ENCODE measurements around the gene CBL. TPM values are rescaled to one million over a fixed set of nuclear protein-coding genes. Genes with fewer than 3 reads are reported as not detected.

Gene CBL
- total RNA-seq, 1 experiment from 2014 or later, result 35.5 TPM

- H3K4me1 Mint-ChIP-seq (ENCODE audit: insufficient read depth, unreplicated experiment), result peaks cover 9% of the 10 kb centered on the region
- intact Hi-C loops (cut with micrococcal nuclease), result no loop called here
- DNase-seq (ENCODE audit: unreplicated experiment), result peak; percentile 78
- no TSS peak for BruUV-seq (replicated peaks)
- ChIA-PET CTCF (interaction anchor here (0.6 to 1.2 kb wide), 6 partner anchors 19 to 113 kb away, joined by 3 to 6 read pairs (median 4); no protein-coding TSS in a partner anchor), POLR2A (interaction anchor here (0.6 to 1.4 kb wide), 4 partner anchors 16 to 197 kb away, joined by 3 to 4 read pairs (median 3); partner anchors contain the start of gene RNF26)
- H3K36me3 Mint-ChIP-seq (ENCODE audit: insufficient read depth, unreplicated experiment), result no peaks in the 10 kb centered on the region
- no peaks in the 10 kb centered on the region for H3K27me3 Mint-ChIP-seq (ENCODE audit: insufficient read depth, unreplicated experiment)
- TF ChIP-seq, protein P1, sequence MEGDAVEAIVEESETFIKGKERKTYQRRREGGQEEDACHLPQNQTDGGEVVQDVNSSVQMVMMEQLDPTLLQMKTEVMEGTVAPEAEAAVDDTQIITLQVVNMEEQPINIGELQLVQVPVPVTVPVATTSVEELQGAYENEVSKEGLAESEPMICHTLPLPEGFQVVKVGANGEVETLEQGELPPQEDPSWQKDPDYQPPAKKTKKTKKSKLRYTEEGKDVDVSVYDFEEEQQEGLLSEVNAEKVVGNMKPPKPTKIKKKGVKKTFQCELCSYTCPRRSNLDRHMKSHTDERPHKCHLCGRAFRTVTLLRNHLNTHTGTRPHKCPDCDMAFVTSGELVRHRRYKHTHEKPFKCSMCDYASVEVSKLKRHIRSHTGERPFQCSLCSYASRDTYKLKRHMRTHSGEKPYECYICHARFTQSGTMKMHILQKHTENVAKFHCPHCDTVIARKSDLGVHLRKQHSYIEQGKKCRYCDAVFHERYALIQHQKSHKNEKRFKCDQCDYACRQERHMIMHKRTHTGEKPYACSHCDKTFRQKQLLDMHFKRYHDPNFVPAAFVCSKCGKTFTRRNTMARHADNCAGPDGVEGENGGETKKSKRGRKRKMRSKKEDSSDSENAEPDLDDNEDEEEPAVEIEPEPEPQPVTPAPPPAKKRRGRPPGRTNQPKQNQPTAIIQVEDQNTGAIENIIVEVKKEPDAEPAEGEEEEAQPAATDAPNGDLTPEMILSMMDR (IDR thresholded peaks at IDR 0.05; ENCODE audit: unreplicated experiment), result no peak
- H3K4me3 Mint-ChIP-seq (ENCODE audit: unreplicated experiment), result peak overlapping the region; percentile 5
- H3K9me3 Mint-ChIP-seq (ENCODE audit: unreplicated experiment), result no peaks in the 10 kb centered on the region
- H3K27ac Mint-ChIP-seq (ENCODE audit: low read depth, unreplicated experiment), result peak overlapping the region; percentile 71
Measured at GRCh38 chr11:119318240-119319135, 112.3 kb downstream of the CBL start.

DNA sequence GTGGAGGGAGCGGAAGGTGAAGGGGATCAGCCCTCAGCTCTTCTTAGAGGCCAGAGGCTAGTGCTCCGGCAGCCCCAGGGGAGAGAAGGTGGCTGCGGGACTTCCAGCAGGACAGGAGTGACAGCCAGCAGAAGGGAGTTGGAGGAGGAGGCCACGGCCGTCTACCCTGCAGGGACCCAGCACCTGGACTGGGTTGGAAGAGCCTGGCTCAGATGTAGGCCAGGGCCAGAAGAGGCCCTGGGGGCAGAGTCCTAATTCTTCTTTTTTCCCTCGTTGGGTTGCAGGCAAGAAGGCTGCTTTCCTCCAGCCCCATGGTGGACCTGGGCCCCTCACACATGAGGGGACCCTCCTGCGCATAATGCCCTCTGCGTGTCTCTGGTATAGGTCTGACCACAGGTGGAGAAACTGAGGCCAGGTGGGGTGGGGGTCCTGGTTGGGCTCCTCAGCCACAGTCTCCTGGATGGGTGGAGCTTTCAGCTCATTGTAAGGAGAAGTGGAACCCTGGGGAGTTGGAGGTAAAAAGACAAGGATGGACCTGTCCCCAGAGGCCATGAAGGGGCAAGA lies 113.1 kb downstream of the CBL start:
- no peaks in the 10 kb centered on the region for H3K27me3 Mint-ChIP-seq (ENCODE audit: insufficient read depth, unreplicated experiment)
- H3K4me1 Mint-ChIP-seq (ENCODE audit: insufficient read depth, unreplicated experiment), result peaks cover 14% of the 10 kb centered on the region
- DNase-seq (ENCODE audit: unreplicated experiment), result no peak
- intact Hi-C loops (cut with micrococcal nuclease), result no loop called here
- no peaks in the 10 kb centered on the region for H3K9me3 Mint-ChIP-seq (ENCODE audit: unreplicated experiment)
- H3K36me3 Mint-ChIP-seq (ENCODE audit: insufficient read depth, unreplicated experiment), result no peaks in the 10 kb centered on the region
- peak overlapping the region; percentile 5 for H3K4me3 Mint-ChIP-seq (ENCODE audit: unreplicated experiment)
- ChIA-PET POLR2A (no interaction called here), CTCF (interaction anchor here (0.6 to 1.1 kb wide), 6 partner anchors 18 to 199 kb away, joined by 3 to 6 read pairs (median 4); no protein-coding TSS in a partner anchor)
- no TSS peak for BruUV-seq (replicated peaks)
- TF ChIP-seq, protein P1 (IDR thresholded peaks at IDR 0.05; ENCODE audit: unreplicated experiment), result no peak
- peak overlapping the region; percentile 71 for H3K27ac Mint-ChIP-seq (ENCODE audit: low read depth, unreplicated experiment)

- no peaks in the 10 kb centered on the region for H3K9me3 Mint-ChIP-seq (ENCODE audit: unreplicated experiment)
- peak overlapping the region; percentile 71 for H3K27ac Mint-ChIP-seq (ENCODE audit: low read depth, unreplicated experiment)
- peaks cover 14% of the 10 kb centered on the region for H3K4me1 Mint-ChIP-seq (ENCODE audit: insufficient read depth, unreplicated experiment)
- H3K36me3 Mint-ChIP-seq (ENCODE audit: insufficient read depth, unreplicated experiment), result no peaks in the 10 kb centered on the region
- H3K4me3 Mint-ChIP-seq (ENCODE audit: unreplicated experiment), result no peak overlapping the region
- POLR2A ChIA-PET, result no interaction called here
- no peaks in the 10 kb centered on the region for H3K27me3 Mint-ChIP-seq (ENCODE audit: insufficient read depth, unreplicated experiment)
- DNase-seq (ENCODE audit: unreplicated experiment), result no peak
- intact Hi-C loops (cut with micrococcal nuclease), result no loop called here
- CTCF ChIA-PET, result interaction anchor here (0.6 to 1.1 kb wide), 4 partner anchors 56 to 805 kb away, joined by 3 to 4 read pairs (median 3); no protein-coding TSS in a partner anchor
- BruUV-seq (replicated peaks), result no TSS peak
- TF ChIP-seq, protein P1 (IDR thresholded peaks at IDR 0.05; ENCODE audit: unreplicated experiment), result no peak
Measured at GRCh38 chr11:119319700-119320239, 113.6 kb downstream of the CBL start.

Data from MCF 10A (cell line).